ENCODE data around the gene PRSS1.
"Not testable (repeated sequence)": the region's sequence is repeated elsewhere in the genome, so short reads cannot be mapped to it uniquely, and the experiment has no call there.

Gene PRSS1

GRCh38 chr7:142748410-142748809 is 862 bp upstream of the PRSS1 start:
- not testable (repeated sequence) for DNase-seq

GRCh38 chr7:142750321-142750938 is 1.2 kb downstream of the PRSS1 start:
- no peak for DNase-seq

DNA sequence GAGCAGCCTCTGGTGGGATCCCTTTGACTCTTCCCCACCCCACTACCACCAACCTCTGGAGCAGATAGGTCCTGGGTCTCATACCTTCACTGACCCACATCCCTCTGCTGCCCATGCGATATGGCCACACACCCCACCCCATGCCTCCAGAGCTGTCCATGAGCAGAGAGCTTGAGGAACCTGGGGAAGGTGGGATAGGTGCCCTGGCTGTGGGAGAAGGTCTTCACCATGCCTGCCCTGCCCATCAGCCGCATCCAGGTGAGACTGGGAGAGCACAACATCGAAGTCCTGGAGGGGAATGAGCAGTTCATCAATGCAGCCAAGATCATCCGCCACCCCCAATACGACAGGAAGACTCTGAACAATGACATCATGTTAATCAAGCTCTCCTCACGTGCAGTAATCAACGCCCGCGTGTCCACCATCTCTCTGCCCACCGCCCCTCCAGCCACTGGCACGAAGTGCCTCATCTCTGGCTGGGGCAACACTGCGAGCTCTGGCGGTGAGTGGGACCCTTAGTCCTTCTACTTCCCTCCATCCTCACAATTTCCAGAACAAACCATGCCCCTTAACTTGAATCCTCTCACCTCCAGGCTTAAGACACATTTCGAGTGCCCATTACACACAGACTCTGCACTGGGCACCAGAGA is 2.4 kb downstream of the PRSS1 start:
- not testable (repeated sequence) for DNase-seq

DNA sequence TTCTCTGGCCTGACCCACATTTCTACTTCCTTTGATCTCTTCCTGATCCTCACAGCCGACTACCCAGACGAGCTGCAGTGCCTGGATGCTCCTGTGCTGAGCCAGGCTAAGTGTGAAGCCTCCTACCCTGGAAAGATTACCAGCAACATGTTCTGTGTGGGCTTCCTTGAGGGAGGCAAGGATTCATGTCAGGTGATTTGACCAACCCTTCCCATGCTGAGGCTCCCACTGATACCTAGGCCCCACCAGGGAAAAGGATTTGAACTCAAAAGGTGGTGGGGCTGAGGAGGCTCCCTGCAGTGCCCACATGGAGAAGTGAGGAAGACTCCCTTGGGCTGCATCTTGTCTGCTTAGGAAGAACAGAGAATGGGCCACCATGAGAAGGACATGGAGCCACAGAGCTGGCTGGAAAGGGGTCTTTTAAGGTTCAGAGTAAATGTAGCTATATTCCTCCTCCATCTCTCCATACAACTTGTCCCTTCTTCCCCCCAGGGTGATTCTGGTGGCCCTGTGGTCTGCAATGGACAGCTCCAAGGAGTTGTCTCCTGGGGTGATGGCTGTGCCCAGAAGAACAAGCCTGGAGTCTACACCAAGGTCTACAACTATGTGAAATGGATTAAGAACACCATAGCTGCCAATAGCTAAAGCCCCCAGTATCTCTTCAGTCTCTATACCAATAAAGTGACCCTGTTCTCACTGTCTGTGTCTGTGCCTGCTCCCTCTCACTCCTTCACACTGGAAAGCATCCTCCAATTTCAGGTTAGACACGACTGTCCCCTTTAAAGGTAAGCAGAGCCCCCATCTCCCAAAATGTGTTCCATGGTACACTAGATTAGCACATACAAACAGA is 3.3 kb downstream of the PRSS1 start:
- no peak for DNase-seq

GRCh38 chr7:142753366-142753765 is 4.1 kb downstream of the PRSS1 start:
- DNase-seq = no peak

DNA sequence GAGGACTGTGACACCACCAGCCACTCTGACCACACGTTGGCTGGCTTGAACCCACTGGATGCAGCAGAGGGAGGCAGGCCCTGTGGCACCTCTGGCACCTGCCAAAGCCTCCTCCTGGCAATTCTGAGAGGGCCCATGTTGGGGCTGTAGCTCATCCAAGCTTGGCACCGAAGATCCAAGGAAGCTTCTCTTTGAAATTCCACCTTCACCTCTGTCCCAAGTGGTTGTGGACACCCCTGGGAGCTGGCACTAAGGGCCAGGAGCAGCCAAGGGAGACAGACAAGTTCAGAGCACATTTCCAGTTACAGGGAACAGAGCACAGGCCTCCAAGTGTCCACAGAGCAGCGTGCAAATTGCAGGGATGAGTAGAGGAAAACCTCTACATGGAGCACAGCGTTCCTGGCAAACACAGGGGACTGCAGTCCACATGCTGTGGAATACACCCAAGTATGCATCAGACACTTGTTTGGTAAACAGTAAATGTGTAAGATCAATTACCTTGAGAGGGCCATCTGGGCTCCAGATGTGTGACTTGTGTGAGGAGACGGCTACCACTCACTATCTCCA is 4.7 kb downstream of the PRSS1 start:
- not testable (repeated sequence) for DNase-seq

GRCh38 chr7:142754681-142755575 is 5.7 kb downstream of the PRSS1 start:
- DNase-seq = no peak

GRCh38 chr7:142758312-142758711 is 9.0 kb downstream of the PRSS1 start:
- DNase-seq = not testable (repeated sequence)

DNA sequence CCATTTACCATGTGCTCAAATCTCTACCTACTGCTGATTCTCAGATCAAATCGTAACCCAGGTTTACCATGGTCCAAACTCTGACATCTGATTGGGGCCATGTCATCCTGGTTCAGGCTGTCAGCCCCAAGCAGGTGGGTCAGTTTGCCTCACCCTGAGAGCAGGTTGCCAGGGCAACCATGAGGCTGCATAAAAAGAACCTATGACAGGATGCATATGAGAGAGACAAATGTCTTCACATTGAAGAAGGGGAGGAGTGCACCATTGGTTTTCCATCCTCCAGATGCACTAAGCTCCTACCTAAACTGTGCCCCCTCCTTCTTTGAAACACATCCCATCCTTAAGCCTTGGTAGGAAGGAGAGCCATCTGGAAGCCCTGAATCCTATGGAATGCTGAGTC is 10.2 kb downstream of the PRSS1 start:
- no peak for DNase-seq

- no peak for DNase-seq
Measured at GRCh38 chr7:142760071-142760642, 10.9 kb downstream of the PRSS1 start.

DNA sequence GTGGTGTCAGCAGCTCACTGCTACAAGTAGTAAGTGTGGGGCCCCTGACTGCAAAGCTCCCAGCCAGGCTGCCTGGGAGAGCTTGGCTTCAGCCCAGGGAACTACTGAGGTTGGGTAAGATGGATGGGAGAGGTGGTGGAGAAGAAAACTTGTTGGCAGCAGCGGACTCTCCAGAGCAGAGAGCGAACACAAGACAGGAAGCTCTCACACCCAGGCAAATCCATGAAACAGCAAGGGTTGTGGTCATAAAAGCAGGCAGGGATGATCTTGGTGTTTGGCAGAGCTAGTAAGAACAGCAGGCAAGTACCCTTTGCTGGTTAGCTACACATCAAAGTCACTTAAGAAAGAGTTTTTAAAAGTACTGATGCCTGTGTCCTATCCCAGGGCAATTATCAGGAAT is 12.3 kb downstream of the PRSS1 start:
- not testable (repeated sequence) for DNase-seq

DNA sequence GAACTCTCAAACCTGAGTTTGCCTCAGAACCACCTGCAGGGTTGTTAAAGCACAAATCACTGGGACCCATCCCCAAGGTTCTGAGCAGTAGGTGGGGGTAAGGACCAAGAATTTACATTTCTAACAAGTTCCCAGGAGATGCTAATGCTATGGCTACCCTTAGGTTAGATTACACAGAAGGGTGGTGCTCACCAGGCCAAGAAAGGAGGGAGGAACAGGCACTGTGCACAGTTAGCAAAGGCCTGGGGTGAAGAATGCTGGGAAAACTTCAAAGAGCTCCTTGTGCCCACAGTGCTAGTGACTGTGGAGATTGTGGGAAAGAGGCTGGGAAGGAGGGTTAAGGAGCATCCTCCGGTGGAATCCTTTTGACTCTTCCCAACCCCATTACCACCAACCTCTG is 12.8 kb downstream of the PRSS1 start:
- DNase-seq = no peak

- DNase-seq = no peak
Measured at GRCh38 chr7:142767451-142767850, 18.2 kb downstream of the PRSS1 start.

DNA sequence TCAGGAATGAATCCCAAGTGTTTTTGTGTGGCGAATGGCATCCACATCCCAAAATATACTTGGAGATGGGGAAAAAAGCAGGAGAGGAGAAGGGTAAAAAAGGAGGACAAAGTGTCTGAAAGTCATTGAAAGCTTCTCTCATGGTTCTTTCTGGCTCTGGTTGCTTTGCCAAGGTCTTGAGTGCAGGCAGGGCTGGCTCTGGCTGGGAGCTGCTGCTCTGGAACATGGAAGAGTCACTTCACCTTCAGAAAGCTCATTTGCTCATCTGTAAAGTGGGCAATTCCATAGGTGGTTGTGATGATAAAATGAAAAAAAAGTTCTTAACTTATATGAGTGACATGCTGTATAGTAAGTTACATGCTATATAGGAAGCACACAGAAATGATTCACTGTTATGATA is 18.6 kb downstream of the PRSS1 start:
- DNase-seq = no peak

DNA sequence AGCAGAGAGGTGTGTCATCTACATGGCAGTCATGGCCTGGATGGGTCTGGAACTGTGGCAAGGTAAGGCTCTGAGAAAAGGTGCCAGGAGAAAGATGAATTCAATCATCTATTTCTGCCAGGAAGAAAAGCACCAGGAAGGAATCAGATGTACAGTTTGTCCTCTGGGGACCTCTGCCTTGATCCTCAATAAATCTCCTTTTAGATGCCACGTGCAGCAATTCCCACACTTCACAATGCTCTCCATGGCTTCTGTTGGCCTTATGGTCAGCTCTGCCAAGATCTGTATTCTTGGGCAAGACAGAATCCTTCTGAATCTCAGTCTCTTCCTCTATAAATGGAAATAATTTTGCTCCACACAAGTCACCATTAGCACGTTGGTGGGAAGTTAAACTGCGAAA is 19.6 kb downstream of the PRSS1 start:
- DNase-seq = not testable (repeated sequence)

GRCh38 chr7:142770661-142771352 is 21.5 kb downstream of the PRSS1 start, which contains the start of gene PRSS2:
TSS of gene PRSS2 (plus strand) at chr7:142770970. CDS start at chr7:142770983, 13 bp downstream.
- no peak for DNase-seq

- DNase-seq = no peak
Measured at GRCh38 chr7:142771353-142771723, 22.1 kb downstream of the PRSS1 start.

DNA sequence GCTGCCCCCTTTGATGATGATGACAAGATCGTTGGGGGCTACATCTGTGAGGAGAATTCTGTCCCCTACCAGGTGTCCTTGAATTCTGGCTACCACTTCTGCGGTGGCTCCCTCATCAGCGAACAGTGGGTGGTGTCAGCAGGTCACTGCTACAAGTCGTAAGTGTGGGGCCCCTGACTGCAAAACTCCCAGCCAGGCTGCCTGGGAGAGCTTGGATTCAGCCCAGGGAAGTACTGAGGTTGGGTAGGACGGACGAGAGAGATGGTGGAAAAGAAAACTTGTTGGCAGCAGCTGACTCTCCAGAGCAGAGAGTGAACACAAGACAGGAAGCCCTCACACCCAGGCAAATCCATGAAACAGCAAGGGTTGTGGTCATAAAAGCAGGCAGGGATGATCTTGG is 22.8 kb downstream of the PRSS1 start:
- no peak for DNase-seq

- no peak for DNase-seq
Measured at GRCh38 chr7:142772673-142773072, 23.4 kb downstream of the PRSS1 start.

DNA sequence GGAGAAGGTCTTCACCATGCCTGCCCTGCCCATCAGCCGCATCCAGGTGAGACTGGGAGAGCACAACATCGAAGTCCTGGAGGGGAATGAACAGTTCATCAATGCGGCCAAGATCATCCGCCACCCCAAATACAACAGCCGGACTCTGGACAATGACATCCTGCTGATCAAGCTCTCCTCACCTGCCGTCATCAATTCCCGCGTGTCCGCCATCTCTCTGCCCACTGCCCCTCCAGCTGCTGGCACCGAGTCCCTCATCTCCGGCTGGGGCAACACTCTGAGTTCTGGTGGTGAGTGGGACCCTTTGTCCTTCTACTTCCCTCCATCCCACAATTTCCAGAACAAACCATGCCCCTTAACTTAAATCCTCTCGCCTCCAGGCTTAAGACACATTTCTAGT is 24.0 kb downstream of the PRSS1 start:
- DNase-seq = no peak

DNA sequence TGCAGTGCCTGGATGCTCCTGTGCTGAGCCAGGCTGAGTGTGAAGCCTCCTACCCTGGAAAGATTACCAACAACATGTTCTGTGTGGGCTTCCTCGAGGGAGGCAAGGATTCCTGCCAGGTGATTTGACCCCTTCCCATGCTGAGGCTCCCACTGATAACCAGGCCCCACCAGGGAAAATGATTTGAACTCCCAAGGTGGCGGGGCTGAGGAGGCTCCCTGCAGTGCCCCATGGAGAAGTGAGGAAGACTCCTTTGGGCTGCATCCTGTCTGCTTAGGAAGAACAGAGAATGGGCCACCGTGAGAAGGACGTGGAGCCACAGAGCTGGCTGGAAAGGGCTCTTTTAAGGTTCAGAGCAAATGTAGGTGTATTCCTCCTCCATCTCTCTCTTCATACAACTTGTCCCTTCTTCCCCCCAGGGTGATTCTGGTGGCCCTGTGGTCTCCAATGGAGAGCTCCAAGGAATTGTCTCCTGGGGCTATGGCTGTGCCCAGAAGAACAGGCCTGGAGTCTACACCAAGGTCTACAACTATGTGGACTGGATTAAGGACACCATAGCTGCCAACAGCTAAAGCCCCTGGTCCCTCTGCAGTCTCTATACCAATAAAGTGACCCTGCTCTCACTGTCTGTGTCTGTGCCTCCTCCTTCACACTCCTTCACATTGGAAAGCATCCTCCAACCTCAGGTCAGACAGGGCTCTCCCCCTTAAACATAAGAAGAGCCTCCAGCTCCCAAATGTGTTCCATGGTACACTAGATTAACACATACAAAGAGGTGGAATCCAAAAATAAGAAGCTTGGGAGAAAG is 24.9 kb downstream of the PRSS1 start:
- DNase-seq = no peak
